SKM-1 treated with dmso at 0.1 percent for 144 hours (cell line): ENCODE measurements around the gene AAGAB.
A peak's percentile ranks its signal among the peaks of the same experiment; 100 is the strongest.

ENCODE experiments used
- DNase-seq: peaks from one replicate; lab custom pipeline; 2025; ENCODE audit not compliant: unreplicated experiment; lab: John Stamatoyannopoulos, UW

AAGAB gene

GRCh38 chr15:67212684-67213367 lies 41.6 kb downstream of the AAGAB start:
- DNase-seq = no peak

DNA sequence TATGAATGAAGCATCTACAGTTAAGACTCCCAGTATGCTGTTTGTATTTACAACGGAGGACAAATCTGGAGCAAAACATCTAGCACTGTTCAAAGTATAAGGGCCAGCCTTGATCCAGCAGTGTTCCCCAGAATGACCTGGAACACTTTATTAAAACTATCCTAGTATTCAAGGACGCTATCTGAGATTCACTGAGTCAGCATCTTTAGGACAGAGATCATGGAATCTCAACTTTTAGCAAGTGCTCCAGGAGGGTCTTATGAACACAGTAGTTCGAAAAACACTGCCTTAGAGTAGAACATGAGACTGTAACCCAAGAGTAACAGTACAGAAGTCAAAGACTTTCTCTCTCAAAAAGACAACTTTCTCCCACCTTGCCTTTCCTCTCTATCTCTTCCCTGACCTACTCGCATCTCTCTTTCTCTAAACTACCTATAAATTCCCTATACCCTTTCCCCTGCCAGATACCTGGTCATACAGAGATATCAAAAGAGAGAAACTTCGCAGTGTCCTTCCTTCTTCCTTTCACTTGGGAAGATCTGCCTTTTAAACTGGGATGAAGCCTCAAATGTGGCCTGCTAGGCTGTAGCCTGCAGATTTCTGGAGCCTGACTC lies 43.8 kb downstream of the AAGAB start:
- no peak for DNase-seq

DNA sequence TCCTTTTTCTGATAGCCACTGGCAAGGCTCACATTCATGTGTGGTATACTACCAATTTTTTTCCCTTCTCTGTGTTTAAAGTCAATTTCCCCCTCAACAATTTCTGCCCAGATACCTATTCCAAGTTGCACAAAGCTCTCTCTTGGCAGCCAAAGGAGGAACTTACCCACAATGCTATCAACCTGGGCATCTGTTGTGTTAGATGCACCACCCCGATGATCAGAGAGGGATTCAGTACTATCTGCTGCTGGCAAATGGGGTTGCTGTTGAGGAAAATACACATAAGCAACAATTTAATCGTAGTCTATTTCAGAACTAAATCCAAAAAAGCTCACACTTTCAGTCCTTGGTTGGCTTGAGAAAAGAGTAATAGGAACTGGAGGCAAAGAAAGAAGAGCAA lies 46.1 kb downstream of the AAGAB start:
- DNase-seq = no peak

- DNase-seq = no peak
These were observed 46.8 kb downstream of the AAGAB start for GRCh38 chr15:67207555-67208207.

DNA sequence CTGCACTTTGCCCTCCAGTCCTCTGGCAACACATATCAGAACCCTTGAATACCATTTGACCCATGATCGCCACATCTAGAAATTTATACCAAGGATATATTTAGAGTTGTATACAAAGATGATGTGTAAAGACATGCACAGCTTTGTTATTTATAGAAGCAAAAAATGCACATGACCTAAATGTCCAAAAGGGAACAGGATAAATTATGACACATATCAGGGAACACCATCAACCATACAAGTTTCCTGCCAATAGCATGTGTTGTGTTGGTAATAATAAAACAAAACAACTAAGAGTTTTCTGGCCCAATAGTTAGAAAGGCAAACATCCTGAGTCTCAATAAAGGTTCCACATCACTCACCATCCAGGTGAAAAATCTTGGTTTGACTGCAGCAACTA lies 51.5 kb downstream of the AAGAB start:
- no peak for DNase-seq

- DNase-seq = no peak
These were observed 52.4 kb downstream of the AAGAB start for GRCh38 chr15:67202091-67202490.

GRCh38 chr15:67201136-67201535 lies 53.3 kb downstream of the AAGAB start:
- peak; percentile 57 for DNase-seq

DNA sequence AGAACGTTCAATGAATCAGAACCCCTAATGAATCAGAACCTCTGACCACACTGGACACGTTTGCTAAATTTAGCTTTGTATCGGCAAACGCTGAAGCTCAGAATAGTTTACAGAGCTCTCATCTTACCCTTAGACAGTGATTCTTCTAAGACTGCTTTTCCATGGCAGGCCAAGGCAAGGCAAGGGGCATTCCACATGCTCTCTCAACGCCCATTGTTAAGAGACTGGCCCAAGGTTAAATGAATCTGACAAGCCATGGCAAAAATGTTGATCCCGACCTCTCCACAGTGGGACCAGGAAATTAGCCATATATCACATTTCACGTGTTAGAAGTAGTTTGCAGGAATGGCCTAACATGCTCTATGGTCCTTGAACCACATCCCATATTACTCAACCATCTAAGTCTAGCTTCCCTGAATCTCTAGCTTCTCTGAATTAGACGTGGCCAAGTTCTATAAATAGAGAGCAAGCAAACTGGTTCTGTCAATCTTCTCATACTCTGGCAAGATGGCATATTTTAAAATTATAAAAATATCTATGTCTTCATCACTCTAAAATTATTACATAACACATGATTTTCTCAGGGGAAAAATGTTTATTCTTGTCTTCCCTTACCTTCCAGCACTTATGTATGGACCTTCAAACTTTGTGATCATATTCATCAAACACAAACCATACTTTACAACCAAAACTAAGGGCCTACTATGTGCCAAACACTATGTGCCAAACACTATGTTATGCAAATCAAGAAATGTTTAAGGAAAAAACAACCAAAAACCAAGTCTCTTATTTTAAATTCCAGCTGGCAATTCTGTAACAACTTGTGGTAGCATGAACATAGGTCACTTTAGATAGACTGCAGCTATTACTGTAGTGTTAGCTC lies 54.3 kb downstream of the AAGAB start:
- DNase-seq = peak; percentile 10

DNA sequence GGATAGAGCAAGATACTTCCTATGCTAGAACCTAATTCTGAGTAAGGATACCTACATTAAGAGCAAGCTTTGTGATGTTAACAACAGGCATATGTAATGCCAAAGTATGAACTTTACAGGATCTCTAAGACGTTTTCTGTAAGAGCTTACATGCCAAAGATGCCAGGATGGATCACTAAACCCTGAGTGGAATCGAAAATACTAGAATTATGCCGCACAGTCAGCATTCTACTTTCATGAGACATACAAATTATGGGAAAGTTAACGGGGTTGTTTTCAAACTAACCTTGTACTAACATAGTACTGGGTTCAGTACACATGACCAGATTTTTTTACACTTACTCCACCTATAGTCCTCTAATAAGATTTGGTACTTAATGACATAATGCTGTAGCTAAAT lies 55.1 kb downstream of the AAGAB start:
- no peak for DNase-seq

DNA sequence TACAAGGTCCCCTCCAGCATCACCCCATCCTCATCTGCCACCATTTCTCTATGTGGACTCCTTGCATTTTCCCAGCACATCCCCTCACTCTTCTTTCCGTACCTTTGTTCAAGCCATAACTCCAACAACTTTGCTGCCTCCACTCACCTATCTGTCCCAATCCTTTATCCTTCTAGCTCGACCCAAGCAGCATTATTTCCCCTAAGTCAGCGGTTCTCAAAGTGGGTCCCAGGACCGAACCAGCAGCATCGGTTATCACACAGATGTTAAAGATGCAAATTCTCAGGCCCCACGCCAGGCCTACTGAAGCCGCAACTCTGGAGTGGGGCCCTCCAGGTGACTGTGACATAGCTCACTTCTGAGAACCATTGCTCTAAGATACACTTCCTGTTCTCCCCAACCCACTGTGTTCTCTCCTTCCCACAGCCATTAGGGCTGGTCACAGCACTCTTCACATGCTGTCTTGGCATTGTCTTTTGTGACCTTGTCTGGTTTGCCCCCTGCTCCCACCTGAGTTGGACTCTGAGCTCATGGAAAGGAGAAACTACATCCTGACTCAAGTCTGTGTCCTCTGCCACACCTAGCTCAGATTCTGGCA lies 56.2 kb downstream of the AAGAB start:
- no peak for DNase-seq

DNA sequence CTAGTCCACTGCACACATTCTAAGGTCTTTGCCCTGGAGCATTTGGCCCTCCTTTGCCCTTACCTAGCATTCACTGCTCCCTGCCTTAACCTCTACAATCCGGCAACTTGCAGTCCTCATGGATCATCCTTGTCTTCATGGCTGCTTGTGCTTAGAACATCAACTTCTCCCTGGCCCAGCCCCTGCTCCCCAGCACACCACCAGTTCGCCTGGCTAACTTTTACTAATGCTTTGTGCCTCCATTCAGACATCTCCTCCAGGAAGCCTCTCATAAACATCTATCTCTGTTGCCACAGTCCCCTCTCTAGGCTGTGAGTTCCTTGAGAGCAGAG lies 57.1 kb downstream of the AAGAB start:
- no peak for DNase-seq

DNA sequence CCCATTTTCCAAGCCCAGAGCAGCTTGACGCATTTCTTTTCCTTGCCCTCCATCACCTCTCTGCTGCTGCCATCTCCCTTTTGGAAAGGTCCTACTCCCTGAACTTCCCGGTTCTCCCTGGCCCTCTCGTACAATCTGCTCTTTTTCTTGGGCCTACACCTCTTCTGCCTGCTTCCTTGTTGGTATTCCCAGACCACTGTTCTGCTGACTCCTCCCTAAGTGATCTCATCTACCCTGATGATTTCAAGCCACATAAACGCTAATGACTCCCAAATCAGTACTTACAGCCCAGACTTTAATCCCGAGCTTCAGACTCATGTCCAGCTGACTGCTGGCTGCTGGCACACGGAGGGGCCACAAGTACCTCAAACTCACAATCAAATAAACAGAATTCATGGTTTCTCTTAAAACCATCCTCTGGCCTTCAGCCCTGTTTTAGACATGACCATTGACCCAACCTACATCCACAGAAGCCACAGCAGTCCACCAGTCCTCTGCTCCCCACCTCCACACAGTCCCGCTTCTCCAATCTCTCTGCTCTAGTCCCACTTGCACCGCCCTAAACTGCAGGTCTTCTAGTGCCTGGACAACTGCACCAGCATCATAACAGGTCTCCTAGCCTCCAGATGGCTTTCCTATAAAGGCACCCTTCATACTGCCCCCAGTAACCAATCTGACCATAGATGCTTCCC lies 57.6 kb downstream of the AAGAB start:
- DNase-seq = no peak

- no peak for DNase-seq
These were observed 58.2 kb downstream of the AAGAB start for GRCh38 chr15:67196222-67196621.

GRCh38 chr15:67195305-67195704 lies 59.2 kb downstream of the AAGAB start:
- no peak for DNase-seq

- no peak for DNase-seq
These were observed 60.0 kb downstream of the AAGAB start for GRCh38 chr15:67194171-67195114.

DNA sequence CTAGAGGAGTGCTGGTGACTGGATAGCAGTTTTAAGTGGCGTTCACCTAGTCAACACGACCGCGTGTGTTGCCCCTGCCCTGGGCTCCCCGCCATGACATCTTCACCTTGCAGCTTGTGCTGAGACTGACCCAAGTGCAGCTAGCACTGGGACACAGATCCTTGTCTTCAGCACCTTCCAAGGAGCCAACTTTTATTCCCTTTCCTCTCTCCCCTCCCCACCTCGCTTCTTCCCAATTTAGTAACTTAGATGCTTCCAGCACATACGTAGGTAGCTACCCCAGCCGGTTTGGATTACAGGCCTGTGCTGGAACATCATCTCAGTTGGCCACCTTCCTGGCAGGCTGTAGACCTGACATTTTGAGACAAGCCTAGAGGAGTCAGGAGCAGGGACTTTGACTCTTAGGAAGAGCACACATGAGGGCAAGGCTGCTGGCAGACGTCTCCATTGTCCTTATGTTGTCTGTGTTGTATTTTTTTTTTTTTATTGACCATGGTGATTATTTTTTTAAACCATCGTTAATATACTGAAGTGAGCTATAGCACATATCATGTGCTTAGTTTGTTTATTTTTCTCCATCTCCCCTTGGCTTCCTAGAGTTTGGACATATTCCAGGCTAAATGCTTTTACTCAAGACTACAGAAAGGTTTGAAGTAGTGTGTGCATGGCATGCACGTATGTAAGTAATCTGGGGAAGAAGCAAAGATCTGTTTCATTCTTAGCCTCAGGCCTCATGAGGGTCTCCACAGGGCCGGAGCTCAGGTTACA lies 61.1 kb downstream of the AAGAB start:
- no peak for DNase-seq

DNA sequence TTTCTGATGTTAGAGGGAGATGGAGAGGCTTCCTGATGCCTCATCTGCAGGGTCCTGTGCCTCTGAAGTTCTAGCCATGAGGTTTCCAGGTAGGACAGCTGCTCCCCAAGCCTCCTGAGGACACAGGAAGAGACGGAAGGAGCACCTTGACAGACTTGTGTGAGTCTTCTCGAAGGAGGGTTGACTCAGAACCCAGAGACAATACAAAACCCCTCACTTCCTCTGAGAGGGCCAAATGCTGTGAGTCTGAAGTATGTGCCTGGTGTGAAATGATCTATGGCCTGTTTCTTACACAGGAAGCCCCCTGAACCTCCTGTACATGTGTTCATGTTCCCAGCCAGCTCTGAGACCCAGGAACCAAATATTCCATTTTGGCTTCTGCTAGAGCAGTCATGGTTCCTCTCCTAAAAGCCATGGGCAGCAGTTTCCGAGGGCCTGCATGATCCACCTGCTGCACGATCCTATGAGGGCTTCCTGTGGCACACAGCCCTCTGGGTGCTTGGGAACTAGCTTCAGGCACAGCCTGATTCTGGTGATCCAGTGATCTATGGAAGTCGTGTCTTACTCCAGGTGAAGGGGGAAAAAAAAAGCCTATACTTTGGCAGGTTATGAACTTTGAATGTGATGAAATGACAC lies 62.2 kb downstream of the AAGAB start:
- no peak for DNase-seq

DNA sequence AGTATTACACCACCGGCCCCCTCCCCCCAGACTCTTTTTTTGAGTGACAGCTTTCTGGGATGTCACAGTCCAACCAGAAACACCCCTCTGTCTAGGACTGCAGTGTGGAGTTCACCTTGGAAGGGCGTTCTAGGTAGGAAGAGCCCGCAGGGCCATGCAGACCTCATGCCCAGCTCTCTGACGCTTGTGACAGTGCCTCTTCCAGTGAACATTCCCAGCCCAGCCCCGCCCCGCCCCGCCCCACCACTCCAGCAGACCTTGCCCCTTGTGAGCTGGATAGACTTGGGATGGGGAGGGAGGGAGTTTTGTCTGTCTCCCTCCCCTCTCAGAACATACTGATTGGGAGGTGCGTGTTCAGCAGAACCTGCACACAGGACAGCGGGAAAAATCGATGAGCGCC lies 63.6 kb downstream of the AAGAB start:
- no peak for DNase-seq
